ENCODE results near the gene LIPH. TPM values are rescaled to one million over a fixed set of nuclear protein-coding genes. Genes with fewer than 3 reads are reported as not detected.

Gene LIPH
- total and polyA plus RNA-seq, 10 of the 15 experiments (the other 5 are each of a cell fraction or from before 2014, with no cell fraction given), result 2.2 to 11.1 (median 5.4) TPM

GRCh38 chr3:185488465-185488864, 63.9 kb downstream of the LIPH start:
- Histone ChIP-seq H3K36me3 (ENCODE audit: control insufficient read depth in 2 of 2, insufficient read depth in 2 of 2, low read length in 1 of 2) (peaks cover 4 to 8% of the 10 kb centered on the region in 2 experiments; a peak in 2 of 4 replicates), H3K4me2 (ENCODE audit: control insufficient read depth, insufficient read depth) (no peak overlapping the region), H3K9me3 (replicated peaks; ENCODE audit: control insufficient read depth, insufficient read depth, low read length) (no peaks in the 10 kb centered on the region), H3K27ac (ENCODE audit: control insufficient read depth, insufficient read depth) (no peak overlapping the region), H3K79me2 (ENCODE audit: control insufficient read depth, insufficient read depth, low read length) (no peaks in the 10 kb centered on the region), H3K27me3 (replicated peaks in 1 of 2; ENCODE audit: control insufficient read depth in 2 of 2, insufficient read depth in 2 of 2, low read length in 1 of 2) (no peaks in the 10 kb centered on the region), H3K9ac (ENCODE audit: control insufficient read depth, insufficient read depth, low read length) (no peak overlapping the region), H2AFZ (ENCODE audit: control insufficient read depth, low read depth, low read length) (no peak overlapping the region), H3K4me1 (ENCODE audit: control insufficient read depth, insufficient read depth, low read length) (no peaks in the 10 kb centered on the region), H3K4me3 (no peak overlapping the region), H4K20me1 (ENCODE audit: control insufficient read depth, insufficient read depth) (no peaks in the 10 kb centered on the region)
- CTCF ChIA-PET, result no interaction called here
- FAIRE-seq, result no peak
- RAD21 ChIA-PET (ENCODE audit: unreplicated experiment), result no interaction called here
- SMC1A ChIA-PET (ENCODE audit: uncharacterized antibody, unreplicated experiment), result interaction anchor here (1.4 to 2.0 kb wide), 2 partner anchors 20 to 71 kb away, joined by 3 to 6 read pairs; no protein-coding TSS in a partner anchor
- POLR2A ChIA-PET, result interaction anchor here (0.6 kb wide), 1 partner anchor 58 kb away, joined by 3 read pairs; no protein-coding TSS in a partner anchor
- no TSS peak for BruUV-seq (replicated peaks)
- TF ChIP-seq POU2F2 (IDR thresholded peaks at IDR 0.05; ENCODE audit: borderline replicate concordance, low read depth, low read length) (no peak), POLR2A (IDR thresholded peaks at IDR 0.05; ENCODE audit: low read depth, low read length) (peak; percentile 66), CTCF (IDR thresholded peaks at IDR 0.05 in 2 of 3, conservative IDR thresholded peaks at IDR 0.05 in 1 of 3; ENCODE audit: control insufficient read depth in 2 of 3, extremely low read depth in 1 of 3, insufficient read depth in 1 of 3, low read depth in 3 of 3, low read length in 3 of 3) (no peak), EED (IDR thresholded peaks at IDR 0.05; ENCODE audit: low read depth) (no peak)
- WGBS (ENCODE audit: insufficient coverage, insufficient replicate concordance, low lambda C conversion rate, missing lambda C conversion rate), result over 99% methylated on average over 5 of the region's 5 CpGs
- no peak for ATAC-seq
- intact Hi-C loops (cut with micrococcal nuclease; ENCODE audit: unreplicated experiment), result no loop called here
- no peak for DNase-seq (ENCODE audit: low read depth, low spot score)
- in situ Hi-C loops (cut with MboI), result no loop called here

DNA sequence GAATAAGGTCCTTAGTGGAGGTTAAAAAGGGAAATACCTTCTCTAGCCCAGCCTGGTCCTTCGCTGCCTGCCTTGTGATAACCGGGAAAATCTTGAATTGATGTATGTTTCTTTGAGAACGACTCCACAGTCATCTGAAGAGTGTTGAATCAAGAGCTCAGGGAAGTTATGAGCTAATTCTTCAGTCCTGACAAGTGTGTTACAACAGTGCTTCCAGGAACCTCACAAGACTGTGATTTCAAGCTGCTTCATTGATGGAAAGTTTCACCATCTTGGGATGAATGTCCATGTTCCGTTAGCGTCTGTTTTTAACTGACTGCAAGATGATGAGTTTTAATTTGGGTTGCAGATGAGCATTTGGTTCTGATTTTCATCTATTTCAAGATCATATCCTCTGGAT, 66.0 kb downstream of the LIPH start:
- CTCF ChIA-PET, result interaction anchor here (0.6 to 1.2 kb wide), 3 partner anchors 18 to 174 kb away, joined by 3 to 4 read pairs (median 3); no protein-coding TSS in a partner anchor
- no peak for FAIRE-seq
- no peak overlapping the region for H2AFZ ChIP-seq (ENCODE audit: control insufficient read depth, low read depth, low read length)
- TF ChIP-seq YY1 (IDR thresholded peaks at IDR 0.05; ENCODE audit: low read depth, low read length) (no peak), E2F8 (IDR thresholded peaks at IDR 0.05; ENCODE audit: low read depth, partially characterized antibody) (no peak), CEBPB (IDR thresholded peaks at IDR 0.05; ENCODE audit: borderline replicate concordance in 1 of 2, low read depth in 2 of 2, low read length in 2 of 2) (no peak), CHD2 (IDR thresholded peaks at IDR 0.05; ENCODE audit: borderline replicate concordance, low read depth, low read length) (no peak), RB1 (IDR thresholded peaks at IDR 0.05; ENCODE audit: borderline replicate concordance) (no peak), MYC (IDR thresholded peaks at IDR 0.05; ENCODE audit: insufficient read depth, insufficient read length, insufficient replicate concordance, low read length, severe bottlenecking) (no peak), NR2C1 (IDR thresholded peaks at IDR 0.05) (no peak)

More for the DNA sequence above, 66.0 kb downstream of the LIPH start:
- DNase-seq (ENCODE audit: low read depth, low spot score) (no peak), ATAC-seq (no peak)
- Histone ChIP-seq H3K4me3 (no peak overlapping the region), H3K79me2 (ENCODE audit: control insufficient read depth, insufficient read depth, low read length) (no peaks in the 10 kb centered on the region), H4K20me1 (ENCODE audit: control insufficient read depth, insufficient read depth) (no peaks in the 10 kb centered on the region), H3K27me3 (replicated peaks in 1 of 2; ENCODE audit: control insufficient read depth in 2 of 2, insufficient read depth in 2 of 2, low read length in 1 of 2) (no peaks in the 10 kb centered on the region), H3K4me2 (ENCODE audit: control insufficient read depth, insufficient read depth) (no peak overlapping the region), H3K27ac (ENCODE audit: control insufficient read depth, insufficient read depth) (no peak overlapping the region), H3K36me3 (ENCODE audit: control insufficient read depth in 2 of 2, insufficient read depth in 2 of 2, low read length in 1 of 2) (peaks cover 7 to 13% of the 10 kb centered on the region in 2 experiments; a peak in 3 of 4 replicates), H3K9me3 (replicated peaks; ENCODE audit: control insufficient read depth, insufficient read depth, low read length) (no peaks in the 10 kb centered on the region), H3K4me1 (ENCODE audit: control insufficient read depth, insufficient read depth, low read length) (no peaks in the 10 kb centered on the region), H3K9ac (ENCODE audit: control insufficient read depth, insufficient read depth, low read length) (no peak overlapping the region)
- RAD21 ChIA-PET (ENCODE audit: unreplicated experiment), result interaction anchor here (1.3 kb wide), 1 partner anchor 11 kb away, joined by 3 read pairs; no protein-coding TSS in a partner anchor
- intact Hi-C loops (cut with micrococcal nuclease; ENCODE audit: unreplicated experiment) (no loop called here), in situ Hi-C loops (cut with MboI) (no loop called here)
- BruUV-seq (replicated peaks), result no TSS peak
- POLR2A ChIA-PET, result no interaction called here
- SMC1A ChIA-PET (ENCODE audit: uncharacterized antibody, unreplicated experiment), result interaction anchor here (1.2 kb wide), 1 partner anchor 67 kb away, joined by 3 read pairs; no protein-coding TSS in a partner anchor
- WGBS (ENCODE audit: insufficient coverage, insufficient replicate concordance, low lambda C conversion rate, missing lambda C conversion rate), result 98% methylated on average over 5 of the region's 5 CpGs

All from GM12878 (cell line).